Neural crest cell (in vitro differentiated cells): ENCODE results near the gene AVL9. TPM values are rescaled to one million over a fixed set of nuclear protein-coding genes. Genes with fewer than 3 reads are reported as not detected.

Experiments used
- DNase-seq: peaks from one replicate; pipeline ENCODE4 v3.0.0; 2021; ENCODE audit warnings: low read depth, mixed read lengths, low spot score
- H3K27ac Mint-ChIP-seq: one replicate; pipeline ENCODE4 v1.8.0; 2021; ENCODE audit warnings: mild to moderate bottlenecking, mixed read lengths; ENCODE audit not compliant: unreplicated experiment
- H3K27me3 Mint-ChIP-seq: 2 replicates; pipeline ENCODE4 v1.8.0; 2021; ENCODE audit warnings: low read depth, mild to moderate bottlenecking, mixed read lengths
- H3K36me3 Mint-ChIP-seq: 2 replicates; pipeline ENCODE4 v1.8.0; 2021; ENCODE audit warnings: low read depth, mild to moderate bottlenecking, mixed read lengths
- H3K4me1 Mint-ChIP-seq: 2 replicates; pipeline ENCODE4 v1.8.0; 2021; ENCODE audit warnings: mixed read lengths
- H3K4me3 Mint-ChIP-seq: one replicate; pipeline ENCODE4 v1.8.0; 2021; ENCODE audit warnings: mild to moderate bottlenecking, mixed read lengths
- H3K9me3 Mint-ChIP-seq: 2 replicates; pipeline ENCODE4 v1.8.0; 2021; ENCODE audit warnings: mixed read lengths
- long read RNA-seq: library from polyadenylated mRNA; unstranded; transcript quantifications from one replicate; pipeline ENCODE4 v2.0.0, GENCODE V29; 2020
- total RNA-seq: library from RNA; stranded (reverse); gene quantifications from 2 replicates; pipeline ENCODE4 v1.2.1, GENCODE V29; 2021
- TF ChIP-seq, protein P1 (sequence below): fragments of 200-600 bp; sonication (generic); conservative IDR thresholded peaks from 2 replicates; pipeline ENCODE4 v1.5.0; 2021; ENCODE audit warnings: antibody characterized with exemption, mild to moderate bottlenecking

Gene AVL9
- total RNA-seq = 33.5 and 36.8 TPM in 2 replicates
- long read RNA-seq, full-length matches to known transcripts = 1 of 17 reads
- long read RNA-seq, partial matches to known transcripts = 0 of 17 reads
- long read RNA-seq, other reads (novel, unspliced or antisense) = 16 of 17 reads

DNA sequence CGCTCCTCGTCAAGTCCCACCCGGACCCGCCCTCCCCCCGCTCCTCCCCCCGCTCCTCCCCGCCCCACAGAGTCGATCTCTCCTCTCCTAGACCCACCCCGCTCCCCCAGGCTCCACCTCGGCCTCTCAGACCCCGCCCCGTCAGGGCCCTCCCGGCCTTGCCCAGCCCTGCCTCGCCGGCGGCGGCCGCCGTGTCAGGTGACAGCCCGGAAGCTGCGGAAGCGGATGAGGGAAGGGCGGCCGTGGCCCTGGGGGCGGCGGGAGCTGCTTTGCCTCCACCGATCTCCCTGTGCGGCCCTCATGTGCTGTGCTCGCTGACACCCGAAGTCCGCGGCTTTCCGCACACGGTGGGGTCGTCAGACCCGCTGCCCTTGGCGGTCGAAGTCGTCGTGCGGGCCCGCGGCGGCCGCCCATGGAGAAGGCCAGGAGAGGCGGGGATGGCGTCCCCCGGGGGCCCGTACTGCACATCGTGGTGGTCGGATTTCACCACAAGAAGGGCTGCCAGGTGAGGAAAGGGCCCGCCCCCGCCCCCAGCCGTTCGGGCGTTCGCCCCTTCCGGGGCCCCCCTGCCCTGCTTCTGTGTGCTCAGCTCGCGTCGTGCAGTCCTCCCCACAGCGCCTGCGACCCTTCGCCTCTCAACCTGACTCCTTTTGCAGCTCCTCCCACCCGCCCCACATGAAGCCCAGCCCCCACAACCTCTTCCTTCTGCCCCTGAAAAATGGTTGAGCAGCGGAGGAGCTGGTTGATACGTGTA lies at the start of gene AVL9:
Gene AVL9 (plus strand): TSS at position 192 of the 754 bp plus-strand sequence. CDS start 221 bp downstream, at position 413.
- Mint-ChIP-seq H3K36me3 (peaks cover 7% of the 10 kb centered on the region), H3K27ac (peak within 1 kb of the TSS; percentile 99), H3K27me3 (no peaks in the 10 kb centered on the region), H3K4me3 (peak within 1 kb of the TSS; percentile 95), H3K9me3 (no peaks in the 10 kb centered on the region), H3K4me1 (peaks cover 15% of the 10 kb centered on the region)
- TF ChIP-seq, protein P1, sequence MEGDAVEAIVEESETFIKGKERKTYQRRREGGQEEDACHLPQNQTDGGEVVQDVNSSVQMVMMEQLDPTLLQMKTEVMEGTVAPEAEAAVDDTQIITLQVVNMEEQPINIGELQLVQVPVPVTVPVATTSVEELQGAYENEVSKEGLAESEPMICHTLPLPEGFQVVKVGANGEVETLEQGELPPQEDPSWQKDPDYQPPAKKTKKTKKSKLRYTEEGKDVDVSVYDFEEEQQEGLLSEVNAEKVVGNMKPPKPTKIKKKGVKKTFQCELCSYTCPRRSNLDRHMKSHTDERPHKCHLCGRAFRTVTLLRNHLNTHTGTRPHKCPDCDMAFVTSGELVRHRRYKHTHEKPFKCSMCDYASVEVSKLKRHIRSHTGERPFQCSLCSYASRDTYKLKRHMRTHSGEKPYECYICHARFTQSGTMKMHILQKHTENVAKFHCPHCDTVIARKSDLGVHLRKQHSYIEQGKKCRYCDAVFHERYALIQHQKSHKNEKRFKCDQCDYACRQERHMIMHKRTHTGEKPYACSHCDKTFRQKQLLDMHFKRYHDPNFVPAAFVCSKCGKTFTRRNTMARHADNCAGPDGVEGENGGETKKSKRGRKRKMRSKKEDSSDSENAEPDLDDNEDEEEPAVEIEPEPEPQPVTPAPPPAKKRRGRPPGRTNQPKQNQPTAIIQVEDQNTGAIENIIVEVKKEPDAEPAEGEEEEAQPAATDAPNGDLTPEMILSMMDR = no peak
- peak; percentile 96 for DNase-seq

DNA sequence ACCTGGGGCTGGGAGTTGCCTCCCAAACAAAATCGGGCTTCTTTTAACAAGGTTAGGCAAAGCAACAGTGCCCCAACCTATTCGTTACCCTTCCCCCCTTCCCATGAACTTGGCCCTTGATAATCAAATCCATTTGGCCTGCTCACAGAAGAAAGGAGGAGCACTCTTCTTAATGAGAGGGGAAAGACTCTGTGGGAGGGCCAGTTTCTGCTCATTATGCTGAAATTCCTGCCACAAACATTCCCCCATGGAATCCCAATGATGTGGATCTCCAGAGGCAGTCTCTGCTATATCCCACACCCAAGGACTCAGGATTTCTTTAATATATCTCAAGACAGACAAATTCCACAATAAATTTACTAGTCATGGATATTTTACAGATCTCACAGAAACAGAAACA lies 48.1 kb upstream of the AVL9 start:
- Mint-ChIP-seq H3K9me3 (no peaks in the 10 kb centered on the region), H3K36me3 (no peaks in the 10 kb centered on the region), H3K4me3 (no peak overlapping the region), H3K27me3 (peaks cover 10% of the 10 kb centered on the region), H3K27ac (no peak overlapping the region), H3K4me1 (no peaks in the 10 kb centered on the region)
- TF ChIP-seq, protein P1 = no peak
- no peak for DNase-seq

DNA sequence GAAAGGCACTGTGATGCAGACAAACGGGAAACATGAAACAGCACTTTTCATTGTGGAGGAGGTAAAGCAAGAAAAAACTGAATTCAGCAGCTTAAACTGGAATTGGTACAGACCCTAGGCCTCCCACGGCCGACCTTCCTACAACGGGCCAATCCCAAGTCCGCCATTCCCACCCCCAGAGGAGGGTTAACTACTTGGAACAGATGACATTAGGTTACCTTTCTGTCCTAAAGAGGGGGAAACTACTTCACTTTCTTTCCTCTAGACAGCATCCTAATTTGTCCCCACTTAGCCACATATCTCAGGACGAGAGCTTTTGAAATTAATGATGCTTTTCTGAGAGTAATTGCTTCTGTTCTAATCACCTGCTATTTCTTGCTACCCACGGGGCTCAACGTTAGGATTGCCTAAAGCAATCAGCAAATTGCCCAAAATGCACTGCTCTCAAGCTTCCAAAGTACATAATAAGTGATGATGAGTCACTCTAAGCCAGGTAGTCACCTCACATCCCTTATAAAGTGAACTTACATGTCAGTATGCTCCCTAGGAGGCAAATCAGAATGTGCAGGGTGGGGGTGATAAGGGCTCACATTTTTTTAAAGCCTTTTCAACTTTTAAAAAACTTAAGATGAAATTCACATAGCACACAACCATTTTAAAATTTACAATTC lies 41.8 kb upstream of the AVL9 start:
- no peaks in the 10 kb centered on the region for H3K36me3 Mint-ChIP-seq
- TF ChIP-seq, protein P1 = no peak
- H3K4me3 Mint-ChIP-seq = no peak overlapping the region
- H3K4me1 Mint-ChIP-seq = no peaks in the 10 kb centered on the region
- H3K27ac Mint-ChIP-seq = no peak overlapping the region
- no peak for DNase-seq
- H3K9me3 Mint-ChIP-seq = no peaks in the 10 kb centered on the region
- H3K27me3 Mint-ChIP-seq = peaks cover 12% of the 10 kb centered on the region

DNA sequence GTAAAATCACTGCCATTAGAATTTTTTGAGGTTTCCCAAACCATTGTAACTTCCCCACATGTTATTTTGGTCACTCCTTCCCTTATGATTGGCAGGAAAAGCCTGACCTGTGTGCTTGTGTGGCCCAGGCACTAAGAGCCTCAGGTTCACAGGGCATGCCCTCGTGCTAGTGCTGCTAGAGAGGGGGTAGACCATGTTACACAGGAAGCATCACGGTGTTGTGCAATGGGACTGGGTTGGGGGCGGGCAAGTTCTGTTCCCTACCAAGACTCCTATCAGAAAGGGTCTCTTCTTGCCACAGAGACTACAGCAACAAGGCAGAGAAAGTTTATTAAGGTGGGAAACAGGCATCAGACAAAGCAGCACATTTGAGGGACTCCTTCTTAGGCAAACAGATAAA lies 37.3 kb upstream of the AVL9 start:
- no peak for DNase-seq
- Mint-ChIP-seq H3K27ac (no peak overlapping the region), H3K4me3 (no peak overlapping the region)

DNA sequence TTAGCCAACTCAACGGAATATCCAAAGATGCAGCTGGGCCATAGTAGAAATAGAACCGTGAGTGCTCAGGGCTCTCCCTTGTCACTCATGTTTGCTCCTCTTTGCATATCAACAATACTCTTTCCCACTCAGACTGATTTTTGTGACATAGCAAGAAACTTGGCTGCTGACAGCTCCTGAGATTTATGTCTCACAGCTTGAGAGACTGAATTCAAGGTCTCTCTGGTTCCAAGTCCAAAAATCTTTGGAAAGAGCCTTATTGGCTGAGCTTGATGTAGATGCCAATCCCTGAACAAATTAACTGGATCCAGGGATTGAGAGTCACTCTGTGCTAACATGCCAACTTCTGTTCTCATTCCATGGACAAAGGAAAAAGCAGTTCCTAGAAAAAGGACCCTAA lies 35.5 kb upstream of the AVL9 start:
- TF ChIP-seq, protein P1 = no peak
- H3K27ac Mint-ChIP-seq = no peak overlapping the region
- no peaks in the 10 kb centered on the region for H3K36me3 Mint-ChIP-seq
- peaks cover 4% of the 10 kb centered on the region for H3K4me1 Mint-ChIP-seq
- no peak for DNase-seq
- no peaks in the 10 kb centered on the region for H3K27me3 Mint-ChIP-seq
- H3K9me3 Mint-ChIP-seq = no peaks in the 10 kb centered on the region
- no peak overlapping the region for H3K4me3 Mint-ChIP-seq

More for the DNA sequence above, 37.3 kb upstream of the AVL9 start:
- Mint-ChIP-seq H3K36me3 (no peaks in the 10 kb centered on the region), H3K27me3 (peaks cover 5% of the 10 kb centered on the region), H3K4me1 (no peaks in the 10 kb centered on the region), H3K9me3 (no peaks in the 10 kb centered on the region)
- TF ChIP-seq, protein P1 = no peak
